Tibial artery (tissue), 4 donors: ENCODE results near the gene CACNA2D1.
"Not testable (repeated sequence)": the region's sequence is repeated elsewhere in the genome, so short reads cannot be mapped to it uniquely, and the experiment has no call there.

Experiments used
- DNase-seq, 2 donors: peaks; one replicate each; pipeline ENCODE4 v3.0.0-alpha.2; 2019
- H3K27ac ChIP-seq, 2 donors: fragments of 200-600 bp; sonication (generic) in 1 of 2; 1 replicate in 1 of 2; 2 replicates in 1 of 2; pipeline ENCODE4 v1.5.1; 2018 to 2019; ENCODE audit warnings: mild to moderate bottlenecking in 1 of 2
- H3K27me3 ChIP-seq, 2 donors: fragments of 200-600 bp; sonication (generic) in 1 of 2; one replicate each; pipeline versions ENCODE4 v1.5.1 to v1.6.0; 2016 to 2019
- H3K36me3 ChIP-seq, 3 donors: fragments of 200-600 bp; sonication (generic) in 2 of 3; one replicate each; pipeline ENCODE4 v1.5.1; 2016 to 2019; ENCODE audit warnings: mild to moderate bottlenecking in 2 of 3
- H3K4me1 ChIP-seq, 4 donors: fragments of 200-600 bp; sonication (generic) in 2 of 4; 1 replicate in 3 of 4; 2 replicates in 1 of 4; pipeline ENCODE4 v1.5.1; 2016 to 2019
- H3K4me3 ChIP-seq, 2 donors: fragments of 200-600 bp; sonication (generic) in 1 of 2; 1 replicate in 1 of 2; 2 replicates in 1 of 2; pipeline ENCODE4 v1.5.1; 2018 to 2019; ENCODE audit warnings: mild to moderate bottlenecking in 2 of 2
- H3K9me3 ChIP-seq, 3 donors: fragments of 200-600 bp; sonication (generic) in 1 of 3; one replicate each; pipeline ENCODE4 v1.5.1; 2016 to 2019
- intact Hi-C: fragments of 100-400 bp; cut with DNase I; formaldehyde crosslinking; loops from one replicate; pipeline ENCODE4 v1.15.0; 2023; ENCODE audit warnings: low total_unique reads
- TF ChIP-seq, protein P1 (sequence below), 2 experiments: fragments of 200-600 bp in 1 of 2; fragments of 450-650 bp in 1 of 2; IDR thresholded peaks; one replicate each; pipeline ENCODE4 v1.5.1; 2017 to 2019; ENCODE audit warnings: antibody characterized with exemption in 2 of 2, mild to moderate bottlenecking in 1 of 2, moderate library complexity in 1 of 2

Gene CACNA2D1

GRCh38 chr7:82019551-82020475, 423.8 kb downstream of the CACNA2D1 start:
- intact Hi-C loops: no loop called here
- peak overlapping the region; percentile 11 to 19 for H3K27ac ChIP-seq
- H3K9me3 ChIP-seq: no peaks in the 10 kb centered on the region
- no peaks in the 10 kb centered on the region for H3K27me3 ChIP-seq
- DNase-seq: no peak
- H3K4me1 ChIP-seq: peaks cover 0 to 38% (median 11%) of the 10 kb centered on the region in 4 donors
- no peak overlapping the region for H3K4me3 ChIP-seq
- H3K36me3 ChIP-seq: no peaks in the 10 kb centered on the region
- TF ChIP-seq, protein P1, sequence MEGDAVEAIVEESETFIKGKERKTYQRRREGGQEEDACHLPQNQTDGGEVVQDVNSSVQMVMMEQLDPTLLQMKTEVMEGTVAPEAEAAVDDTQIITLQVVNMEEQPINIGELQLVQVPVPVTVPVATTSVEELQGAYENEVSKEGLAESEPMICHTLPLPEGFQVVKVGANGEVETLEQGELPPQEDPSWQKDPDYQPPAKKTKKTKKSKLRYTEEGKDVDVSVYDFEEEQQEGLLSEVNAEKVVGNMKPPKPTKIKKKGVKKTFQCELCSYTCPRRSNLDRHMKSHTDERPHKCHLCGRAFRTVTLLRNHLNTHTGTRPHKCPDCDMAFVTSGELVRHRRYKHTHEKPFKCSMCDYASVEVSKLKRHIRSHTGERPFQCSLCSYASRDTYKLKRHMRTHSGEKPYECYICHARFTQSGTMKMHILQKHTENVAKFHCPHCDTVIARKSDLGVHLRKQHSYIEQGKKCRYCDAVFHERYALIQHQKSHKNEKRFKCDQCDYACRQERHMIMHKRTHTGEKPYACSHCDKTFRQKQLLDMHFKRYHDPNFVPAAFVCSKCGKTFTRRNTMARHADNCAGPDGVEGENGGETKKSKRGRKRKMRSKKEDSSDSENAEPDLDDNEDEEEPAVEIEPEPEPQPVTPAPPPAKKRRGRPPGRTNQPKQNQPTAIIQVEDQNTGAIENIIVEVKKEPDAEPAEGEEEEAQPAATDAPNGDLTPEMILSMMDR (IDR thresholded peaks at IDR 0.05): no peak

- peaks cover 0 to 38% (median 11%) of the 10 kb centered on the region in 4 donors for H3K4me1 ChIP-seq
- H3K4me3 ChIP-seq: no peak overlapping the region
- intact Hi-C loops: no loop called here
- no peak for DNase-seq
- TF ChIP-seq, protein P1 (IDR thresholded peaks at IDR 0.05): no peak
- no peaks in the 10 kb centered on the region for H3K27me3 ChIP-seq
- no peak overlapping the region for H3K27ac ChIP-seq
- H3K36me3 ChIP-seq: no peaks in the 10 kb centered on the region
- H3K9me3 ChIP-seq: no peaks in the 10 kb centered on the region
Observed at GRCh38 chr7:82018226-82018625, 425.4 kb downstream of the CACNA2D1 start.

DNA sequence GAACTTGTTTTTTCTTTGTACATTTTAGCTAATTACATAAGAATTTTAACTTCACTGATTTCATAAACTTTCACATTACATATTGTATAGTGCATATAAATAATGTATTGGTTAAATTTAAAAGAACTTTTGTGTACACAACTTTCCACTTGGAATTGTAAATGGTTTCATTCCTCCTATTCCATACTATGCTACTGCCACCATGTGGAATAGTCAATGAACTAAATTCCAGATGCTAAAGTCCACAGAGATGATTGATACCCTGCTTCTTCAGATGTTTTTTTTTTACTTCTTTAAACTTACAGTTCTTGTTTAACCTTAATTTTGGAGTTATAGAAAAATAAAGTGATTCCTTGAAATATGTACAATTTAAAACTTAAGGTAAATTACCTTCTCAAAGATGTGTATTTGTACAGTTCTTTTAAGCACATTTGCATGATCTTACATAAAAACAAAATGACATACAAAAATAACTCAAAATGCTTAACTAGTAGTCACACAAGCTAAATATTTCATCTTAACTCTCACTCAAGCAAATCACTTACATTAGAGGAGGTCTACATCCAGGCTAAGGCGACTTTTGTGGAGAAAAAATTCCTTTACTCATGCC, 426.1 kb downstream of the CACNA2D1 start:
- intact Hi-C loops: no loop called here
- H3K27me3 ChIP-seq: no peaks in the 10 kb centered on the region
- TF ChIP-seq, protein P1 (IDR thresholded peaks at IDR 0.05): peak; percentile 40
- no peak for DNase-seq
- H3K4me1 ChIP-seq: peaks cover 0 to 38% (median 11%) of the 10 kb centered on the region in 4 donors
- H3K4me3 ChIP-seq: no peak overlapping the region
- no peak overlapping the region for H3K27ac ChIP-seq
- H3K36me3 ChIP-seq: no peaks in the 10 kb centered on the region
- no peaks in the 10 kb centered on the region for H3K9me3 ChIP-seq

- Histone ChIP-seq H3K27ac (no peak overlapping the region), H3K27me3 (no peaks in the 10 kb centered on the region), H3K4me3 (no peak overlapping the region), H3K36me3 (peaks cover 0 to 6% (median 5%) of the 10 kb centered on the region in 3 donors), H3K9me3 (no peaks in the 10 kb centered on the region), H3K4me1 (peaks cover 0 to 38% (median 11%) of the 10 kb centered on the region in 4 donors)
- intact Hi-C loops: no loop called here
- DNase-seq: no peak
- TF ChIP-seq, protein P1 (IDR thresholded peaks at IDR 0.05): no peak
Observed at GRCh38 chr7:82015751-82016150, 427.8 kb downstream of the CACNA2D1 start.

- H3K9me3 ChIP-seq, H3K36me3 ChIP-seq, H3K27me3 ChIP-seq, intact Hi-C loops, H3K27ac ChIP-seq, H3K4me3 ChIP-seq, DNase-seq: not testable (repeated sequence)
- peaks cover 0 to 27% (median 7%) of the 10 kb centered on the region in 4 donors for H3K4me1 ChIP-seq
Observed at GRCh38 chr7:82014574-82014973, 429.0 kb downstream of the CACNA2D1 start.

DNA sequence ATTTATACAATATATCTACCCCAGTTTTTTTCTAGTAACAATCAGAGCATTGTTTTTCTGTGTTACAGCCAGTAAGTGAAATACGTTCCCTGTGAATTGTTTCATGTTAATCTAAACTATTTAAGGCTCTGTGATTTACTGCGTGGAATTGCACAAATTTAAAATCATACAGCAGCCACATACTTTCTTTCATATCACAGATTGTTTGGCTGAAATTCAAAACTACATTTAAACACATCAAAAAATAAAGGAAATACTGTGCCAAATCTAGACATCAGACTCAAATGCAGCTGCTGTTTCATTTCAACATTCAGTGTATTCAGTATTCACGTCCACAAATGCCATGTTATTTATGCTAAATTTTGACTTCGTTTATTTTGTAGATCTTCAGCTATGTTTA, 431.1 kb downstream of the CACNA2D1 start:
- intact Hi-C loops: no loop called here
- H3K27me3 ChIP-seq: no peaks in the 10 kb centered on the region
- no peaks in the 10 kb centered on the region for H3K9me3 ChIP-seq
- H3K4me1 ChIP-seq: peaks cover 0 to 10% (median 0%) of the 10 kb centered on the region in 4 donors
- no peak overlapping the region for H3K4me3 ChIP-seq
- no peak overlapping the region for H3K27ac ChIP-seq
- TF ChIP-seq, protein P1 (IDR thresholded peaks at IDR 0.05): no peak
- no peak for DNase-seq
- peaks cover 0 to 6% (median 5%) of the 10 kb centered on the region in 3 donors for H3K36me3 ChIP-seq
